ENCODE measurements around the gene ATOH8. TPM values are rescaled to one million over a fixed set of nuclear protein-coding genes. Genes with fewer than 3 reads are reported as not detected.

ATOH8 gene
- total RNA-seq, 2 donors from 2014 or later = 2.5 TPM

- Histone ChIP-seq H3K27me3 (no peaks in the 10 kb centered on the region), H3K9me3 (no peaks in the 10 kb centered on the region), H3K4me3 (no peak overlapping the region), H3K36me3 (no peaks in the 10 kb centered on the region), H3K27ac (no peak overlapping the region), H3K4me1 (peaks cover 7% of the 10 kb centered on the region), H3K9ac (ENCODE audit: low read depth in 2 of 2, low read length in 2 of 2) (no peak overlapping the region)
- no peak for DNase-seq
- intact Hi-C loops (cut with DNase I) = loop anchor here (10.0 kb wide), 1 partner anchor 337 kb away; no protein-coding TSS in a partner anchor
- TF ChIP-seq CTCF (IDR thresholded peaks at IDR 0.05) = no peak
These were observed 15.8 kb upstream of the ATOH8 start for GRCh38 chr2:85737961-85738360.

- H3K27ac ChIP-seq = no peak overlapping the region
- H3K36me3 ChIP-seq = no peaks in the 10 kb centered on the region
- no peak overlapping the region for H3K9ac ChIP-seq (ENCODE audit: low read depth in 2 of 2, low read length in 2 of 2)
- no peak for DNase-seq
- H3K4me1 ChIP-seq = peaks cover 10% of the 10 kb centered on the region
- H3K4me3 ChIP-seq = no peak overlapping the region
- H3K9me3 ChIP-seq = no peaks in the 10 kb centered on the region
- intact Hi-C loops (cut with DNase I) = no loop called here
- H3K27me3 ChIP-seq = no peaks in the 10 kb centered on the region
- TF ChIP-seq CTCF (IDR thresholded peaks at IDR 0.05) = no peak
These were observed 13.6 kb upstream of the ATOH8 start for GRCh38 chr2:85740193-85740592.

- Histone ChIP-seq H3K4me1 (peaks cover 10% of the 10 kb centered on the region), H3K27ac (peak overlapping the region; percentile 78), H3K9ac (ENCODE audit: low read depth in 2 of 2, low read length in 2 of 2) (peak overlapping the region; percentile 26 to 74), H3K36me3 (no peaks in the 10 kb centered on the region), H3K27me3 (no peaks in the 10 kb centered on the region), H3K9me3 (no peaks in the 10 kb centered on the region), H3K4me3 (no peak overlapping the region)
- DNase-seq = no peak
- intact Hi-C loops (cut with DNase I) = no loop called here
- TF ChIP-seq CTCF (IDR thresholded peaks at IDR 0.05) = no peak
These were observed 12.5 kb upstream of the ATOH8 start for GRCh38 chr2:85741211-85741832.

- DNase-seq = peak; percentile 52
- no peak for TF ChIP-seq CTCF (IDR thresholded peaks at IDR 0.05)
- H3K4me3 ChIP-seq = no peak overlapping the region
These were observed 11.8 kb upstream of the ATOH8 start for GRCh38 chr2:85741833-85742455.

GRCh38 chr2:85743304-85743978 is 10.3 kb upstream of the ATOH8 start:
- H3K4me1 ChIP-seq = peaks cover 10% of the 10 kb centered on the region
- TF ChIP-seq CTCF (IDR thresholded peaks at IDR 0.05) = no peak
- no peak for DNase-seq
- no peaks in the 10 kb centered on the region for H3K9me3 ChIP-seq
- intact Hi-C loops (cut with DNase I) = no loop called here
- H3K4me3 ChIP-seq = no peak overlapping the region
- H3K27ac ChIP-seq = no peak overlapping the region
- H3K27me3 ChIP-seq = no peaks in the 10 kb centered on the region
- H3K9ac ChIP-seq (ENCODE audit: low read depth in 2 of 2, low read length in 2 of 2) = peak overlapping the region; percentile 24 to 36
- no peaks in the 10 kb centered on the region for H3K36me3 ChIP-seq

More at GRCh38 chr2:85741833-85742455, 11.8 kb upstream of the ATOH8 start:
- intact Hi-C loops (cut with DNase I) = no loop called here
- H3K27me3 ChIP-seq = no peaks in the 10 kb centered on the region
- H3K4me1 ChIP-seq = peaks cover 10% of the 10 kb centered on the region
- no peaks in the 10 kb centered on the region for H3K9me3 ChIP-seq
- peak overlapping the region; percentile 78 for H3K27ac ChIP-seq
- no peaks in the 10 kb centered on the region for H3K36me3 ChIP-seq
- H3K9ac ChIP-seq (ENCODE audit: low read depth in 2 of 2, low read length in 2 of 2) = peak overlapping the region in 1 of 2 donors; percentile 74

All from colonic mucosa (tissue), 4 donors.